IPS-20b (cell line): ENCODE measurements around the gene PSMF1.

Source experiments
- H3K27ac ChIP-seq: one replicate; pipeline ENCODE4 v1.5.1; 2013; ENCODE audit warnings: low read length
- H3K27me3 ChIP-seq: 2 replicates; pipeline ENCODE4 v1.6.1; 2013; ENCODE audit warnings: mild to moderate bottlenecking, low read length, inconsistent platforms; ENCODE audit not compliant: insufficient read depth
- H3K36me3 ChIP-seq: 2 replicates; pipeline ENCODE4 v1.6.1; 2013; ENCODE audit warnings: low read depth, mild to moderate bottlenecking, inconsistent platforms, low read length, moderate library complexity; ENCODE audit not compliant: insufficient read depth
- H3K4me1 ChIP-seq: 2 replicates; pipeline ENCODE4 v1.6.1; 2013; ENCODE audit warnings: mild to moderate bottlenecking, control low read depth, inconsistent platforms, low read length, moderate library complexity; ENCODE audit not compliant: insufficient read depth
- H3K4me3 ChIP-seq: 2 replicates; pipeline ENCODE4 v1.5.1; 2013; ENCODE audit warnings: mild to moderate bottlenecking, low read length, inconsistent platforms
- H3K9ac ChIP-seq: 2 replicates; pipeline ENCODE4 v1.6.1; 2013; ENCODE audit warnings: low read depth, mild to moderate bottlenecking, inconsistent platforms, low read length, moderate library complexity
- H3K9me3 ChIP-seq: 2 replicates; pipeline ENCODE4 v1.6.1; 2013; ENCODE audit warnings: mild to moderate bottlenecking, low read depth, low read length, inconsistent platforms; ENCODE audit not compliant: insufficient read depth

PSMF1 gene, protein sequence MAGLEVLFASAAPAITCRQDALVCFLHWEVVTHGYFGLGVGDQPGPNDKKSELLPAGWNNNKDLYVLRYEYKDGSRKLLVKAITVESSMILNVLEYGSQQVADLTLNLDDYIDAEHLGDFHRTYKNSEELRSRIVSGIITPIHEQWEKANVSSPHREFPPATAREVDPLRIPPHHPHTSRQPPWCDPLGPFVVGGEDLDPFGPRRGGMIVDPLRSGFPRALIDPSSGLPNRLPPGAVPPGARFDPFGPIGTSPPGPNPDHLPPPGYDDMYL

DNA sequence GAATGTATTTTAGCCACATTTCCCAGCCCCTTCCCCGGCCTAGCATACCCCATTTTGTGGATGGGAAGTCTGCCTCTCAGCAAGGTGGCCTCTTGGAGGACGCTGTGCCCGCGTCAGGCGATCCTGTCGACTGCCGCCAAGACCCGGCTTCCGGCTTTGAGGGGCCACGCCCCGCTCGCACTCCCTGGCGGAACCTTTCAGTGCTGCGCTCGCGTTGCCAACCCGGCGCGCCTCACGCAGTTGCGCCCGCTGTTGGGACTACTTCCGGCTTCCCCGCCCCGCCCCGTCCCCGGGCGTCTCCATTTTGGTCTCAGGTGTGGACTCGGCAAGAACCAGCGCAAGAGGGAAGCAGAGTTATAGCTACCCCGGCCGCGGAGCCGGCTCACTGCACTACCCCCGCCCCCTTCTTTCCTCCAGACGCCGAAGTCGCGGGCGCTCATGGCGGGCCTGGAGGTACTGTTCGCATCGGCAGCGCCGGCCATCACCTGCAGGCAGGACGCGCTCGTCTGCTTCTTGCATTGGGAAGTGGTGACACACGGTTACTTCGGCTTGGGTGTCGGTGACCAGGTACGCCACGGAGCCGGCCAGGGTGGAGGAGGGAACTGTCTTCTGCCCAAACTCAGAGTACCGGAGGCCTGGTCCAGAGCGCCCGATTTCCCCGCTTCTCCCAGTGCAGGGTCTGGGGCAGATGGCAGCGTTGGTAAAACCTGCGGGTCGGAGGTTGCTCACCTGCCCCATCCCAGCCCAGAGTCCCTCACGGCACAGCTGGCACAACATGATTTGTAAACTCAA is at the start of gene PSMF1:
TSS of gene PSMF1 (plus strand) at position 267 of the 792 bp plus-strand sequence. CDS start at position 439, 172 bp downstream.
- Histone ChIP-seq H3K4me3 (peak within 1 kb of the TSS; percentile 99), H3K9ac (peak within 1 kb of the TSS; percentile 95), H3K9me3 (no peaks in the 10 kb centered on the region), H3K27me3 (no peaks in the 10 kb centered on the region), H3K36me3 (peaks cover 27% of the 10 kb centered on the region), H3K4me1 (peaks cover 9% of the 10 kb centered on the region; the same call in 1 of the 2 replicates), H3K27ac (peak within 1 kb of the TSS; percentile 24)

DNA sequence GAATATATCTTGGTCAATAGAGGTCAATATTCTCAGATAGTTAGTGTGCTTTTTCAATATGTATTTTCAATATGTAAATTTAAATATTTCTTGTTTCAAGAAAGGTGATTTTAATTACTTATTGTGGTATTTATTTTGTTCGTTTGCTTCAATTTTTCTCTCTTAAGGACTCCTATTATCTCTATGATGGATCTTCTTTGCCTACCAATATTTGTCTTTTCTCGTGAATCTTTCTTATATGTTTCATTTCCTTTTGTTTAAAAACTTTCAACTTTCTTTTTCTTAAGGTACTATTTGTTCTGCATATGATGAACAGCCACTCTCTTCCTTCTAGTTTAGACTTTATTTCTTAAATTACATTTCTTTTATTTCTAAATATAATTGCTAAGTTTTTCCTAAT is 46.1 kb upstream of the PSMF1 start:
- H3K9me3 ChIP-seq: no peaks in the 10 kb centered on the region
- no peaks in the 10 kb centered on the region for H3K4me1 ChIP-seq
- no peak overlapping the region for H3K9ac ChIP-seq
- no peak overlapping the region for H3K4me3 ChIP-seq
- H3K27ac ChIP-seq: no peak overlapping the region
- no peaks in the 10 kb centered on the region for H3K36me3 ChIP-seq
- no peaks in the 10 kb centered on the region for H3K27me3 ChIP-seq

DNA sequence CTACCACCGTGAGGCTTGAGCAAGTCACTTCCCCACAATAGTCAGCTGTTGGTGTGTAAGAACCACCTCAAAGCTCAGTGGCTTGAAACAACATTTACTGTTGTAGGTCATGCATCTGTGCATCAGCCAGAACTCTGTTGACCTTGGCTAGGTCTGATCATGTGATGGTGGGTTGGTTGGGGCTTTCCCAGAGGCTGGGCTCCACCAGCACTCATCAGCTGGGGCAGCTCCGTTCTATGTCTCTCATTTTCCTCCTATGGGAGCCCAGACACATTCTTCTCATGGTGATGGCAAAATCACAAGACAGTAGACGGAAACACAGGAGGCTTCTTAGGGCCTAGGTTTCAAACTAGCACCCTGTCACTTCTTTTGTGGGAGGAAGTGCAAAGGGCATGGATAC is 42.8 kb upstream of the PSMF1 start:
- H3K27ac ChIP-seq: no peak overlapping the region
- H3K27me3 ChIP-seq: no peaks in the 10 kb centered on the region
- H3K9ac ChIP-seq: no peak overlapping the region
- H3K4me3 ChIP-seq: no peak overlapping the region
- no peaks in the 10 kb centered on the region for H3K9me3 ChIP-seq
- no peaks in the 10 kb centered on the region for H3K36me3 ChIP-seq
- H3K4me1 ChIP-seq: no peaks in the 10 kb centered on the region

DNA sequence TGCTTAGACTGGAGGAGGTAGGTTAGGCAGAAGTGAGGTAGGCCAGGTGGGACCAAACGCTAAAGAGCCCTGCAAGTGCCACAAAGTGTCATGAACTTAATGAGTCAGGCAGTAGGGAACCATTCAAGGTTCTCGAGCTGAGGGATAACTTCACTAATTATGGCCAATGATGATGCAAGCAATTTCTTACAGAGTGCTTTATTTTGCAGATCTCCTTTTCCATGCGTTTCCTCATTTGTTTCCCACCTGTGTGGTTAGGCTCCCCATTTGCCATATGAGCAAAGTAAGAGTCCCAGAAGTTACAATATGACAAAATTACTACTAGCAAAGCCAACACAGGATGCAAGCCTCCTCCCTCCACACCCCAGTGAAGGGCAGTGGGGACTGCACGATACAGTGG is 36.5 kb upstream of the PSMF1 start:
- H3K36me3 ChIP-seq: no peaks in the 10 kb centered on the region
- H3K4me1 ChIP-seq: peaks cover 3% of the 10 kb centered on the region; the same call in 1 of the 2 replicates
- no peak overlapping the region for H3K4me3 ChIP-seq
- no peaks in the 10 kb centered on the region; the same call in 1 of the 2 replicates for H3K9me3 ChIP-seq
- no peak overlapping the region for H3K27ac ChIP-seq
- H3K27me3 ChIP-seq: no peaks in the 10 kb centered on the region
- H3K9ac ChIP-seq: no peak overlapping the region

DNA sequence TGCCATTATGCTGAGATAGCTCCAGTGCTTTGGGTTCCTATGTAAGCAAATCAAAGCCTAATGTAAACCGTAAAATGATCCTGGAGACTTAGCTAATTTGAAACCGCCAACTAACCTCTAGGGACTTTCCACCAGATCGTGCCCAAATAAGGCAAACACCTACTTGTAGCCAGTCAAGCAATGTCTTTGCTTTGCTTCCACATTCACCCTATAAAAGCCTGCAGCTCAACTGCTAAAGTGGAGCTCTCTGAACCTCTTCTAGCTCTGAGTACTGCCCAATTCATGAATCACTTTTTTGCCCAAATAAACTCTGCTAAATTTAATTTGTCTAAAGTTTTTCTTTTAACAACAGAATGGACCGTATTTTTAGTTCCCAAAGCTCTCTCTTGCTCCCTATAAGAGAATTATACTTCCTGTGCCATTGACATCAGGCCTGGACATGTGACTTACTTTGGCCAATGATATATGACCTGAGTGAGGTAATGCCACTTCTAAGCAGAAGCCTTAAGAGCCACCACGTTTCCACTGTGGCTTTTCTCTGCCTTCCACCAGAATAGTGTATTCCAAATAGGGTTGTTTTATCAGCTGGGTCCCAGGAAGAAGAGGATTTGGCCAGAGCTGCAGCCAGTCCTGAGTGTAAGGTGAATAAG is 34.8 kb upstream of the PSMF1 start:
- H3K36me3 ChIP-seq: no peaks in the 10 kb centered on the region
- H3K4me3 ChIP-seq: no peak overlapping the region
- H3K27ac ChIP-seq: no peak overlapping the region
- H3K9ac ChIP-seq: no peak overlapping the region
- H3K4me1 ChIP-seq: peaks cover 3% of the 10 kb centered on the region; the same call in 1 of the 2 replicates
- H3K9me3 ChIP-seq: no peaks in the 10 kb centered on the region; the same call in 1 of the 2 replicates
- H3K27me3 ChIP-seq: no peaks in the 10 kb centered on the region

DNA sequence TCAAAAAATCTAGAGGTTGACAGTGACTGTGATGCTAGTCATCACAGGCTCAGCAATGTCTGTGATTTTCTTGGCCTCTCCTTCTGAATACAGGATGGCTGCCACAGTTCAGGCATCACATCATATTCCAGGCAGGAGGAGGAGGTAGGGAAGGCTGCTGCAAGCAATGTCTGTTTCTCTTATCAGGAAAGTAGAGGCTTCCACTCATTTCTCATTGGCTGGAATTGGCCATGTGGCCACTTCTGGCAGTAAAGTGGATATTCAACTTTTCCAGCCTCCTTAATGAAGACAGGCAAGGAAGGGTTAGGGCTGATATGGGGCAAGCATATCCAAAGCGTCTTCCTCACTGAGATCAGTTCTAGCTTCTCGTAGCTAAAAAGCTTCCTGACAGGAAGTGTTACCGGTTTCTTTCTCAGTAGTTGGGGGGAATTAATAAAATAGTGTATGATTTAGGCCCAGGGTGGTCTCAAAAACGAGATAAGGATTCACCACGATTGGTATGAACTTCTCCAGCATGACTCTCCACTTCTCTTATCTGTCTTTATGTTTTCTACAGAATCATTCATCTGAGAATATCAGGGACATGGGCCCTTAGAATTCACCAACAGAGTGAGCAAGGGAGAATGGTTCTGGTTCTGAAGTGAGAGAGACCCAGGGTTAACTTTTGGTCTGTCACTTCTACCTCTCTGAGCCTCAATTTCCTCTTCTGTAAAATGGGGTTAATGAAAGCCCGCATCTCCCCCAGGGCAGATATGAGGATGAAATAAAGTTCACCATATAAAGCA is 32.7 kb upstream of the PSMF1 start:
- H3K9ac ChIP-seq: no peak overlapping the region
- no peaks in the 10 kb centered on the region for H3K36me3 ChIP-seq
- no peak overlapping the region for H3K27ac ChIP-seq
- H3K27me3 ChIP-seq: no peaks in the 10 kb centered on the region
- H3K9me3 ChIP-seq: no peaks in the 10 kb centered on the region; the same call in 1 of the 2 replicates
- H3K4me1 ChIP-seq: peaks cover 3% of the 10 kb centered on the region; the same call in 1 of the 2 replicates
- H3K4me3 ChIP-seq: no peak overlapping the region

DNA sequence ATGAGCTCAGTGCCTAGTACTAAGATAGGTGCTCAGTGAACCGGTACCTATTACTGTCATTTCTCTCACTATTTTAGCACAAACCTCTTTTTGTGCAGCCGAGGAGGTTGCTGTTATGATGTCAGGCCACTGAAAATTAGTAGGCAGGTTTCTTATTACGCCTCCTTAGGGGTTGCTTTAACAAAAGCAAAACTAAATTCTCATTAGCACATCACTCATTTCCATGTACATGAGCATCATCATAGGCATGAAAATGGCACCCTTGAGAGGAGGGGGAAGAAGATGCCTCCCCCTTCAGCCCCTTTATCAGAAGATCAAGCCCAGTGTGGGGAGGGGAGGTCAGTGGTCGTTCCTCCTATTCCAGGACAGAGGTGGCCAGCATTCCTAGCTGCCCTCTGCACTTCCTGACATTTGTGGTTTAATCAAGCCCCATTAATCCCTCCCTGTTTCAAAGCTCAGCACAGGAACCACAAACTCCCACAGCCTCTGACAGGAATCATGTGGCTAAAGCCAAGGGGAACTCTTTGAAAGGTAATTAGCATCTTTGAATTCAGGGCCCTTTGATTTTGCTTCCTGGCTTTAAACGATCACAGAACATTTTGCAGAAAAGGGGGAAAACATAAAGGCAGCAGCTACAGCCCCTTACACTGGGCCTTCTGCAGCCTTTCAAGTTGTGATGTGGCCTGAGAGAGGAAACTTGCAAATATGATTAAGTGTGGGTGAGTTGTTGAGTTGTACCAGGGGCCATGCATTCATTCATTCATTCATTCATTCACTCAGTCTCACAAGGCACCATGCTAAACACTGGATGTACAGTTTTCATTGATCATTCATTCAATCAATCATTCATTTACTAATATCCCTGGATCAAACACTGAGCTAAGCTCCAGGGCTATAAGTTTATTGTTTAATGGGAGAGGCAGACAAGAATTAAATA is 31.9 kb upstream of the PSMF1 start:
- H3K9me3 ChIP-seq: no peaks in the 10 kb centered on the region; the same call in 1 of the 2 replicates
- no peak overlapping the region for H3K4me3 ChIP-seq
- no peak overlapping the region for H3K27ac ChIP-seq
- H3K9ac ChIP-seq: no peak overlapping the region
- no peaks in the 10 kb centered on the region for H3K36me3 ChIP-seq
- peaks cover 3% of the 10 kb centered on the region; the same call in 1 of the 2 replicates for H3K4me1 ChIP-seq
- H3K27me3 ChIP-seq: no peaks in the 10 kb centered on the region

DNA sequence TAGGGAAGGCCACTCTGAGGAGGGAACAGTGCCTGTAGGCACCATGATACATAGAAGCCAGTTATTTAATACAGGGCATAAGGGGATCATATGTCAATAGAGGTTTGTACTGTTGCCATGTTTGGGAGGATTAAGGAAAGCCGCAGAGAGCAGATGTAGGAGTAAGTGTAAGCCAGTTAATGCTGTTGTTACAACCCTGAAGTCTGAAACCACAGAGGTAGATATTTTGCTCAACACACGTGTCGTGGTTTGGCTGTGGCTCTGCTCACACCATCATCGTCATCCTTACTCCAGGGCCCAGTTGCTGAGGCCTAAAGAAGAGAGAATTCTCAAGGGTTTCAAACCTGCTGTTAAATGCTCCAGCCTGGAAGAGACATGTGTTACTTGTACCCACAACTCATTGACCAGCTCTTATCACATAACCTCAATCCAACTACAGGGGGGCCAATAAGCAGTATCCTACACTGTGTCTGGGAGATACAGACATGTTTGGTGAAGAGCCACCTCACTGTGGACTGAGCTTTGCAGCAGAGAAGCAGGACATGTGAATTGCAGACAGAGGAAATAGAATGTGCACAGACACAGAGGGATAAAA is 31.0 kb upstream of the PSMF1 start:
- peaks cover 3% of the 10 kb centered on the region; the same call in 1 of the 2 replicates for H3K4me1 ChIP-seq
- H3K4me3 ChIP-seq: no peak overlapping the region
- H3K9ac ChIP-seq: no peak overlapping the region
- H3K9me3 ChIP-seq: peaks cover 4% of the 10 kb centered on the region; the same call in 1 of the 2 replicates
- no peak overlapping the region for H3K27ac ChIP-seq
- H3K36me3 ChIP-seq: no peaks in the 10 kb centered on the region
- H3K27me3 ChIP-seq: no peaks in the 10 kb centered on the region

DNA sequence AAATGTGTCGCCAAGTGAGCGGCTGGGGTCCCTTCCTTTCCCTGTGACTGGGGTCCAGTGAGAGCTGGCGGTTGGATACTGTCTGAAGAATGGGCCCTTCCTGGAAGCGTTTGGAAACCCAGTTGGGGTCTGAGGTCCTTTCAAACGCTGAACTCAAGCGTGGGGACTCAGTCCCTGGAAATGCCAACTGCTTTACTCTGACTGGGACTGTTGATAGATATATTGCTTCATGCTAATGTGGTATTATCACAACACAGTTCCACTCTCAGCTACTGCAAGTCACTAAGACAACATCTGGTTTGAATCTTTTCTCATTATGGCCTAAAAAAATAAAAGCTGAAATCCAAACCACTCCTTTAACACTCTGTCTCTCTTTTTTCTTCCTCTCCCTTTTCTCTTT is 23.7 kb upstream of the PSMF1 start:
- Histone ChIP-seq H3K9ac (no peak overlapping the region), H3K4me1 (no peaks in the 10 kb centered on the region), H3K4me3 (no peak overlapping the region)

DNA sequence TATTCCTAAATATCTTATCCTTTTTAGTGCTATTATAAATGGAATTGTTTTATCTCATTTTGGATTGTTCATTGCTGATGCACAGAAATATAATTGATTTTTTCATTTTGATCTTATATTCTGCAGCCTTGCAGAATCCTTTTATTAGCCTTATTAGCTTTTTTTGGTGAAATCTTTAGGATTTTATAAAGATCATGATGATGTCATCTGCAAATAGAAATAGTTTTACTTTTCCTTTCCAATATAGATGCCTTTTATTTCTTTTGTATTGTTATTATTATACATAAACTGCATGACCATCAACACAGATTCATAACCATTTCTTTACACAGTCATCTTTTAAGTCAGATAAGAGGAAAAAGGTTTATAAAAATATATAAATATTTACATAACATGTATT is 16.9 kb upstream of the PSMF1 start:
- no peak overlapping the region for H3K4me3 ChIP-seq
- H3K4me1 ChIP-seq: no peaks in the 10 kb centered on the region
- H3K36me3 ChIP-seq: no peaks in the 10 kb centered on the region
- no peak overlapping the region for H3K9ac ChIP-seq
- H3K27ac ChIP-seq: no peak overlapping the region
- no peaks in the 10 kb centered on the region for H3K27me3 ChIP-seq
- peaks cover 6% of the 10 kb centered on the region for H3K9me3 ChIP-seq

More for the DNA sequence above, 23.7 kb upstream of the PSMF1 start:
- no peaks in the 10 kb centered on the region for H3K36me3 ChIP-seq
- no peaks in the 10 kb centered on the region for H3K27me3 ChIP-seq
- no peak overlapping the region for H3K27ac ChIP-seq
- peaks cover 4% of the 10 kb centered on the region; the same call in 1 of the 2 replicates for H3K9me3 ChIP-seq
